Hepatocyte (in vitro differentiated cells): ENCODE measurements around the gene C10orf62. TPM values are rescaled to one million over a fixed set of nuclear protein-coding genes. Genes with fewer than 3 reads are reported as not detected.
A peak's percentile ranks its signal among the peaks of the same experiment; 100 is the strongest.

Source experiments
- DNase-seq: peaks from one replicate; pipeline ENCODE4 v3.0.0-alpha.2; 2016; ENCODE audit warnings: low spot score
- H2AFZ ChIP-seq: fragments of 200-600 bp; sonication (generic); 2 replicates; pipeline ENCODE4 v1.6.0; 2016; ENCODE audit warnings: antibody characterized with exemption, mild to moderate bottlenecking
- H3K27ac ChIP-seq: fragments of 200-600 bp; sonication (generic); 2 replicates; pipeline ENCODE4 v1.5.1; 2016; ENCODE audit warnings: mild to moderate bottlenecking
- H3K27me3 ChIP-seq: fragments of 200-600 bp; sonication (generic); 2 replicates; pipeline ENCODE4 v1.6.1; 2016
- H3K36me3 ChIP-seq: fragments of 200-600 bp; sonication (generic); replicated peaks from 2 replicates; pipeline ENCODE4 v1.5.1; 2016; ENCODE audit warnings: low read depth; ENCODE audit not compliant: insufficient read depth
- H3K4me1 ChIP-seq: fragments of 200-600 bp; sonication (generic); 2 replicates; pipeline ENCODE4 v1.5.1; 2016; ENCODE audit warnings: mild to moderate bottlenecking, moderate library complexity; ENCODE audit not compliant: insufficient read depth
- H3K4me2 ChIP-seq: fragments of 200-600 bp; sonication (generic); 2 replicates; pipeline ENCODE4 v1.6.0; 2016
- H3K4me3 ChIP-seq: fragments of 200-600 bp; sonication (generic); 2 replicates; pipeline ENCODE4 v1.5.1; 2016; ENCODE audit warnings: mild to moderate bottlenecking
- H3K79me2 ChIP-seq: fragments of 200-600 bp; sonication (generic); 2 replicates; pipeline ENCODE4 v1.6.0; 2017; ENCODE audit warnings: mild to moderate bottlenecking
- H3K9me2 ChIP-seq: fragments of 200-600 bp; sonication (generic); replicated peaks from 2 replicates; pipeline ENCODE4 v1.6.0; 2017; ENCODE audit warnings: mild to moderate bottlenecking; ENCODE audit not compliant: insufficient read depth
- H3K9me3 ChIP-seq: fragments of 200-600 bp; sonication (generic); 2 replicates; pipeline ENCODE4 v1.5.1; 2016; ENCODE audit warnings: low read depth, mild to moderate bottlenecking
- H4K20me1 ChIP-seq: fragments of 200-600 bp; sonication (generic); 2 replicates; pipeline ENCODE4 v1.6.0; 2016; ENCODE audit warnings: mild to moderate bottlenecking; ENCODE audit not compliant: insufficient read depth, poor library complexity, severe bottlenecking
- CTCF ChIP-seq: fragments of 200-600 bp; sonication (generic); IDR thresholded peaks from 2 replicates; pipeline ENCODE4 v1.5.1; 2016; ENCODE audit warnings: antibody characterized with exemption, mild to moderate bottlenecking; ENCODE audit not compliant: poor library complexity
- EZH2 ChIP-seq: fragments of 200-600 bp; sonication (generic); IDR thresholded peaks from 2 replicates; pipeline ENCODE4 v1.6.1; 2016; ENCODE audit warnings: antibody characterized with exemption, mild to moderate bottlenecking, borderline replicate concordance
- EZH2phosphoT487 ChIP-seq: fragments of 200-600 bp; sonication (generic); IDR thresholded peaks from one replicate; pipeline ENCODE4 v1.6.1; 2018; ENCODE audit warnings: antibody characterized with exemption, mild to moderate bottlenecking, low read depth, moderate library complexity; ENCODE audit not compliant: unreplicated experiment, severe bottlenecking
- WGBS: methylation state at CpG from one replicate; pipeline ENCODE4 v1.1.6; 2016; ENCODE audit warnings: low lambda C conversion rate; ENCODE audit errors: missing lambda C conversion rate; 5-methylcytosine and 5-hydroxymethylcytosine counted together
- polyA plus RNA-seq: library from polyadenylated mRNA; unstranded; fragments of >200 nt; fragmentation: Nextera tagmentation; extraction: Ambion mirVana; gene quantifications from 2 replicates; pipeline ENCODE4 v1.2.1, GENCODE V29; 2016
- total RNA-seq: library from RNA; depleted of rRNA; stranded (reverse); fragments of >200 nt; gene quantifications from 2 replicates; pipeline ENCODE4 v1.2.3, GENCODE V29; 2014

C10orf62 gene
- total and polyA plus RNA-seq, 2 experiments from 2014 or later = 0.23 TPM; not detected in 1

GRCh38 chr10:97548828-97549455 is 40.6 kb upstream of the C10orf62 start:
- Histone ChIP-seq H3K27ac (peak overlapping the region; percentile 56), H3K4me2 (no peak overlapping the region), H3K4me3 (no peak overlapping the region), H3K4me1 (peaks cover 11% of the 10 kb centered on the region), H3K27me3 (no peaks in the 10 kb centered on the region), H3K36me3 (no peaks in the 10 kb centered on the region), H2AFZ (no peak overlapping the region), H3K9me3 (no peaks in the 10 kb centered on the region), H4K20me1 (peaks cover 4% of the 10 kb centered on the region), H3K9me2 (no peaks in the 10 kb centered on the region), H3K79me2 (peaks cover 16% of the 10 kb centered on the region)
- no peak for TF ChIP-seq EZH2phosphoT487
- TF ChIP-seq CTCF = no peak
- TF ChIP-seq EZH2 = no peak
- WGBS = 90% methylated on average over 13 of the region's 13 CpGs
- no peak for DNase-seq

- peak overlapping the region; percentile 56 for H3K27ac ChIP-seq
- peaks cover 10% of the 10 kb centered on the region for H3K79me2 ChIP-seq
- H3K4me2 ChIP-seq = peak overlapping the region; percentile 24
Measured at GRCh38 chr10:97549587-97550322, 39.8 kb upstream of the C10orf62 start.

GRCh38 chr10:97550336-97551149 is 39.0 kb upstream of the C10orf62 start:
- TF ChIP-seq EZH2phosphoT487 = no peak
- TF ChIP-seq EZH2 = no peak
- TF ChIP-seq CTCF = no peak
- Histone ChIP-seq H3K9me3 (no peaks in the 10 kb centered on the region), H3K79me2 (peaks cover 9% of the 10 kb centered on the region), H3K4me1 (peaks cover 11% of the 10 kb centered on the region), H3K4me3 (no peak overlapping the region), H3K4me2 (no peak overlapping the region), H3K36me3 (no peaks in the 10 kb centered on the region), H3K27me3 (no peaks in the 10 kb centered on the region), H3K27ac (peak overlapping the region; percentile 56), H2AFZ (no peak overlapping the region), H4K20me1 (no peaks in the 10 kb centered on the region), H3K9me2 (no peaks in the 10 kb centered on the region)
- WGBS = 76% methylated on average over 10 of the region's 10 CpGs
- no peak for DNase-seq

More at GRCh38 chr10:97549587-97550322, 39.8 kb upstream of the C10orf62 start:
- H3K4me1 ChIP-seq = peaks cover 11% of the 10 kb centered on the region
- peak; percentile 54 for DNase-seq
- no peaks in the 10 kb centered on the region for H4K20me1 ChIP-seq
- H3K9me3 ChIP-seq = no peaks in the 10 kb centered on the region
- no peaks in the 10 kb centered on the region for H3K27me3 ChIP-seq
- 53% methylated on average over 13 of the region's 13 CpGs for whole genome bisulfite sequencing
- H3K9me2 ChIP-seq = no peaks in the 10 kb centered on the region
- no peak overlapping the region for H3K4me3 ChIP-seq
- TF ChIP-seq EZH2phosphoT487 (no peak), CTCF (no peak), EZH2 (no peak)
- H2AFZ ChIP-seq = peak overlapping the region; percentile 8
- H3K36me3 ChIP-seq = no peaks in the 10 kb centered on the region
